Measurements from ENCODE around the gene COL23A1.
A peak's percentile ranks its signal among the peaks of the same experiment; 100 is the strongest.

Gene COL23A1

GRCh38 chr5:178470760-178471025, 119.5 kb downstream of the COL23A1 start:
- DNase-seq, result no peak

- DNase-seq, result no peak
These were observed 120.0 kb downstream of the COL23A1 start for GRCh38 chr5:178469975-178470759.

- no peak for DNase-seq
These were observed 120.9 kb downstream of the COL23A1 start for GRCh38 chr5:178469011-178469974.

- DNase-seq, result no peak
These were observed 122.0 kb downstream of the COL23A1 start for GRCh38 chr5:178468196-178468685.

- DNase-seq, result no peak
These were observed 122.5 kb downstream of the COL23A1 start for GRCh38 chr5:178467568-178468195.

- DNase-seq, result no peak
These were observed 123.0 kb downstream of the COL23A1 start for GRCh38 chr5:178467205-178467567.

- no peak for DNase-seq
These were observed 123.9 kb downstream of the COL23A1 start for GRCh38 chr5:178466342-178466741.

- DNase-seq, result no peak
These were observed 124.3 kb downstream of the COL23A1 start for GRCh38 chr5:178465861-178466288.

GRCh38 chr5:178465228-178465860, 124.8 kb downstream of the COL23A1 start:
- DNase-seq, result no peak

GRCh38 chr5:178464431-178465048, 125.7 kb downstream of the COL23A1 start:
- no peak for DNase-seq

GRCh38 chr5:178463321-178464155, 126.7 kb downstream of the COL23A1 start:
- no peak for DNase-seq

- DNase-seq, result no peak
These were observed 127.4 kb downstream of the COL23A1 start for GRCh38 chr5:178462816-178463215.

GRCh38 chr5:178462076-178462475, 128.1 kb downstream of the COL23A1 start:
- DNase-seq, result no peak

- peak; percentile 77 for DNase-seq
These were observed 129.0 kb downstream of the COL23A1 start for GRCh38 chr5:178461004-178461730.

GRCh38 chr5:178460598-178460997, 129.6 kb downstream of the COL23A1 start:
- DNase-seq, result no peak

- peak in 1 of 2 experiments; percentile 4 for DNase-seq
These were observed 130.0 kb downstream of the COL23A1 start for GRCh38 chr5:178460174-178460573.

- no peak for DNase-seq
These were observed 132.1 kb downstream of the COL23A1 start for GRCh38 chr5:178458140-178458539.

- no peak for DNase-seq
These were observed 132.7 kb downstream of the COL23A1 start for GRCh38 chr5:178457471-178457870.

- no peak for DNase-seq
These were observed 134.7 kb downstream of the COL23A1 start for GRCh38 chr5:178455480-178455835.

- DNase-seq, result no peak
These were observed 135.2 kb downstream of the COL23A1 start for GRCh38 chr5:178454821-178455479.

Data from activated T-cell treated with anti-CD3 and anti-CD28 coated beads, Interleukin-2, amount 50 U/mL, for 48 hours (primary cell).